NCI-H2196 treated with DMSO at 0.1 percent for 48 hours (cell line): Measurements from ENCODE around the gene BMP4.

Source experiments
- DNase-seq: peaks from one replicate; lab custom pipeline; 2025; ENCODE audit not compliant: unreplicated experiment; lab: John Stamatoyannopoulos, UW

BMP4 gene

DNA sequence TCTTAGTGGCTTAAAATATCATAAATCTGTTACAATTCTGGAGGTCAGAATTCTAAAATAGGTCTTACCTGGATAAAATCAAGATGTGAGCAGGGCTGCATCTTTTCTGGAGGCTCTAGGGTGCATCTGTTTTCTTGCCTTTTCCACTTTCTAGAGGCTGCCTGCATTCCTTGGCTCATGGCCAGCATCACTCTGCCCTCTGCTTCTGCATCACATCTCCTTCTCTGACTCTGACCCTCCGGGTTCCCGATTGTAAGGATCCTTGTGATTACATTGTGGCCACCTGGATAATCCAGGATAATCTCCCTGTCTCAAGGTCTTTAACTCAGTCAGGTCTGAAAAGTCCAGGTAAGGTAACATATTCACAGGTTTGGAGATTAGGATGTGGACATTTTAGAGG, 11.0 kb upstream of the BMP4 start:
- DNase-seq: no peak

- DNase-seq: no peak
These were observed 7.6 kb upstream of the BMP4 start for GRCh38 chr14:53964249-53964648.

- no peak for DNase-seq
These were observed 6.9 kb upstream of the BMP4 start for GRCh38 chr14:53963320-53964227.

DNA sequence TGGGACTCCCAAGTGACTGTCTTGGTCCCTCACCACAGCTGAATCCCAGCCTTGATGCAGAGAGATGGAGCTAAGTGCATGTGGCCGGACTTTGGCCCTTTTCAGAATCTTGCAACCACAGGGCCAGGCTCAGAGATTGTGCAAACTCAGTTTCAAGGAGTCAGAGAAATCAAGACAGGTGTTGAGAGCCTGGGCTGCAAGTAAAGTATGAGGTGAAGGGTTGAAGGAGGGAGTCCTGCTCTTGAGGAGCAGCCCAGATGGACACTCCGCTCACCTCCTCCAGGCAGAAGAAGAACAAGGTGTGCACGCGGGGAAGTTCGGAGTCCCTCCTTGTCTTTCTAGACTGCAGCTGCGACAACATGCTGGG, 6.3 kb upstream of the BMP4 start:
- no peak for DNase-seq

DNA sequence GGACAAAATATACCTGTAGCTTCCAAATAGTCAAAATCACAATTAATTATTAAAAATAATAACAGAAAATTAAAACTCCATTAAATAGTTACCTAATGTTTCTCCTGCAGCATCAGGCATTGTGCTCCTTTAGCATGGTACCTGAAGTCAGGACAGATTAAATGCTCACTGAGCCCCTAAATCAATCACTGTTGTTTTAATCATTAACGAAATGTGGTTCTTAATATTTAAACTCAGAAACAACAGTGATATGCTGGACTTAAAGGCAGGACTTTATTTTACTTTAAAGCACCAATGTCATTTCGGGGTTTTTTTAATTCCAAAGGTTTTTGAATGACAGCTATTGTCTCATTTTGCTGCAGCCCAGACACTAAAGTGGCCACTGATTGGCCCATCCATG, 2.0 kb upstream of the BMP4 start:
- DNase-seq: no peak

DNA sequence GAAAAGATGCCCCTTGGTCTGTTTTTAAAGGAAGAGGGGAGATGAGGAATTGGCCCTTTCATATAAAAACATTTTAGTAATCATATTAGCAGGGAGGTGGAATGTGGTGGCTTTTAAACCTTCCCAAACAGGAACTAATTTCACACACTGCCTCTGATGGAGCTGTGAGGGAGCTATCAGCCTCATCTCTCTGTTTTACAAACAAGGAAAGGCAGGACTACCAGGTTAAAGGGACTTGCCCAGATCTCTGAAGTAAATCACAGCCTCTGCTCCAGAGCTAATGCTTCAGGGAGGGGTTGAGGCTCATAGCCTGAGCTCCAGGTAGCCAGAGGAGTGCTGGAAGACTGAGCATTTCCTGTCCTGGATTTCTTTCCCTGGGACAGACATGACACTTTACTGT, 1.1 kb upstream of the BMP4 start:
- no peak for DNase-seq

- DNase-seq: no peak
These were observed 776 bp downstream of the BMP4 start for GRCh38 chr14:53955671-53956426.

DNA sequence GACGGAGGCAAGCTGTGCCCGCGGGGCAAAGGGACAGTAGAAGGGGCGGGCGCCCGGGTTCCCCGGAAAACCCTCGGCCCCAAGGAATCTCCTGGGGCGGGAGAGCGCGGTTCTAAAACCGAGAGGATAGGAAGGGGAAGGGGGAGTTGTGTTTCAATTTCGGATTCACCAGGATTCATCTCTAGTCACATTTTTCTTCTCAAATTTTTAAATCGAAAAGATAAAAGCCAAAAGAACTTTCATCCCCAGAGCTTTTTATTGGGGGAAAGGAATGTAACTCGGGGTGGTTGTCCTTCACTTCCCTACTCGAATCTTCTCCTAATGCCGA, 1.4 kb downstream of the BMP4 start:
- no peak for DNase-seq

GRCh38 chr14:53954551-53955228, 1.9 kb downstream of the BMP4 start:
- no peak for DNase-seq

DNA sequence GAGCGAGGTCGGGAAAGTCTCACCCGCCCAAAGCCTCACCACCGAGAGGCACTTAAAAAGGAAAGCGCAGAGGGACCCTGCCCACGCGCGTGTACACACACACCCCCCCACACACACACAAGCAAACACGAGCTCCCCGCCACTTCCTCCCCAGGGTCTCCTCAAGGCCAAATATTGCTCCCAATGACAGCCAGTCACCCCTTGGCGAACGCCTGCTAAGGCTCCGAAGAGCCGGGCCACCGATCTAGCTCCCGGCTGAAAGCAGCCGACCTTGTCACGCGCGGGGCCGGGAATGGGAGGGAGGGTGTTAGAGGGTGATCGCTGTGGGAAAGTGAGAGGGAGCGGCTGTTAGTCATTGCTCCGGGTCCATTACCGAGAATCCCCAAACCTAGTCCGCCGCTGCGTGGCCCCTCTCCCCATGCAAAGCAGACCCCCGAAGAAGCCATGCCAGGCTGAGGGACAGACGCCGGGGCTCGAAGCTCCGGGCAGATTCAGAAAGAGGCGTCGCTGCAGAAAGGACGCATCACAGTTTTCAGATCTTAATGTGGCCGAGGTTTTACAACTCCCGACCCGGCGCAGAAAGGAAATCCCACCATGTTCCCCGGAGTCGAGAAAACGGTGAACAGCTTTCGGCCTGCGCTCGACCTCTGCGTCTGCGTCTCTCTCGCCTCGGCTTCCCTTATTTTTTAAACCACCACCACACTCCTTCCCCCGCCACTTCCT, 2.6 kb downstream of the BMP4 start:
- DNase-seq: no peak

DNA sequence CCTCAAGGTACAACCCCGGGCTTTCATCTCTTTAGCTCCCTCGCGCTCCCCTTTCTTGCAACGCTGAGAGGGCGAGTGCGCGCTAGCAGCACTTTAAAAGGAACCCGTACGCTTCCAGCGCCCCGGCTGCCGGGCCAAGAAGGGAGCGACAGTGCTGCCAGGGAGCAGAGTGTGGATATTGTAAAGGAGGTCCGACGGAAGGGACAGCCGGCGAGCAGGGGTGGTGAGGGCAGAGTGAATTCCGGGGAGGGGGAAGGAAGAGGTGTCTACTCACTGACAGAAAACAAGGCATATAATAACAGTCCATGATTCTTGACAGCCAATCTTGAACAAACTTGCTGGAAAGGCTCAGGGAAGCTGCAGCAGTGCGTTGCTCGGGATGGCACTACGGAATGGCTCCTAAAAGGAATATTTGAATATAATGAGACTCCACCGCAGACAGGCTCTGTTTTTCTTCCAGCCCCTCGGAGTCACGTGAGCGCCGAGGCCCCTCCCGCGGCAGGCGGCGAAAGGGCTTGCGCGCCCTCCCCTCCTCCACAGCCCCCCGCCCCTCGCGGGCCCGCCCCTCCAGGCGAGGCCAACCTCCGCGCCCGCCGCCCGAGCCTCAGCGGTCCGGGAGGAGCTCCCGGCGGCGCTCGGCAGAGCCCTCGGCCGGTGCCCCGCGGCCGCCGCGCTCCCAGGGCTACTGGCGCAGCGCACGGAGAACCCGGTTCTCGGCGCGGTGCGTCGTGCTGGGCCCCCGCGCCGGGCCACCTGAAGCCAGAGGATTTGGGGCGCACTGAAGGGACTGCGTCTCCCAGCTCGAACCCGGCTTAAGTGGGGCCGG, 3.4 kb downstream of the BMP4 start:
- no peak for DNase-seq

DNA sequence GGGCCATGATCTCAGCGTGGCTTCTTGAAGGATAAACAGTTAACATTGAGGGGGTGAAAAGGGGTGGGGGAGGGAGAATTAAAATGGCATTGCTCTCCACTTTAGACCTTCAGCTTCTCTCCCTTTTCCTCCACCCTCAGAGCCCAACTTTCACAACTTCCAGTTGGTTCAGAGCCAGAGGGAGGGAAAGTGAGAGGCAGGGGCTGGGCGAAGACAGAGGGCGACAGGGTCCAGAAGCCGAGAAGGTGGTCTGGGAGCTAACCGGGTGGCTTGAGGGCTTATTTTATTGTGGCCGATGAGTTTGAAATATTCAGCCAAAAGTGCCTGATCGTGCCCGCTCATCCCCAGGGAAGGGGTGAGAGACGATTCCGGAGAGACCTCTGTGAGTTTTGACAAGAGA, 4.1 kb downstream of the BMP4 start:
- DNase-seq: no peak

GRCh38 chr14:53951627-53952303, 4.9 kb downstream of the BMP4 start:
- DNase-seq: no peak

DNA sequence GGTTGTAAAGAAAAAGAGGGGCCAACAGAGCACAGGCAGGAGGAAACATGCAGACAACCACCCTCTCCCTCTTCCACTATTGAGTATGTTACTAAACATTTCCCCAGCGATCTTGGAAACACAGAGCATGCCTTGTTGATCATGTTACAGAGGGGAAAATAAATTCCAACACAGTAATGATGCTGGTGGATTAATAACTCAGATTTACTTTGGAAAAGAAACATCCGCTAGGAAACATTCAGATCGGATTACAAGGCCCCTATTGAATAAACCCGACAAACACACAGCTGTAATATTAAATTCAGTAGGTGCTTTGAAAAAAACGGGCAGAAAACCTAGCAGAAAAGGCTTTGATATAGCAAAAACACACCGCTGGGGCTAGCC, 5.4 kb downstream of the BMP4 start:
- no peak for DNase-seq

DNA sequence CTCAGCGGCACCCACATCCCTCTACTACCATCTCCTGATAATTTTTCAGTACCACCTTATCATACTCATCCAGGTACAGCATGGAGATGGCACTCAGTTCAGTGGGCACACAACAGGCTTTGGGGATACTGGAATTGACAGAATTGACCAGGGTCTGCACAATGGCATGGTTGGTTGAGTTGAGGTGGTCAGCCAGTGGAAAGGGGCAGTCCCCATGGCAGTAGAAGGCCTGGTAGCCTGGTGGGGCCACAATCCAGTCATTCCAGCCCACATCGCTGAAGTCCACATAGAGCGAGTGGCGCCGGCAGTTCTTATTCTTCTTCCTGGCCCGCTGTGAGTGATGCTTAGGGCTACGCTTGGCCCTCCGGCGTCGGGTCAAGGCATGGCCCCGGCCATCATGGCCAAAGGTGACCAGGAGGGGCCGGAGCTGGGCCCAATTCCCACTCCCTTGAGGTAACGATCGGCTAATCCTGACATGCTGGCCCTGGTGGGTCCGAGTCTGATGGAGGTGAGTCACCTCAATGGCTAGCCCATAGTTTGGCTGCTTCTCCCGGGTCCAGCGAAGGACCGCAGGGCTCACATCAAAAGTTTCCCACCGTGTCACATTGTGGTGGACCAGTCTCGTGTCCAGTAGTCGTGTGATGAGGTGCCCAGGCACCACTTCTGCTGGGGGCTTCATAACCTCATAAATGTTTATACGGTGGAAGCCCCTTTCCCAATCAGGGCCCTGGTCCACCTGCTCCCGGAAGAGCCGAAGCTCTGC, 6.4 kb downstream of the BMP4 start:
- no peak for DNase-seq

GRCh38 chr14:53949201-53949600, 7.4 kb downstream of the BMP4 start:
- no peak for DNase-seq

DNA sequence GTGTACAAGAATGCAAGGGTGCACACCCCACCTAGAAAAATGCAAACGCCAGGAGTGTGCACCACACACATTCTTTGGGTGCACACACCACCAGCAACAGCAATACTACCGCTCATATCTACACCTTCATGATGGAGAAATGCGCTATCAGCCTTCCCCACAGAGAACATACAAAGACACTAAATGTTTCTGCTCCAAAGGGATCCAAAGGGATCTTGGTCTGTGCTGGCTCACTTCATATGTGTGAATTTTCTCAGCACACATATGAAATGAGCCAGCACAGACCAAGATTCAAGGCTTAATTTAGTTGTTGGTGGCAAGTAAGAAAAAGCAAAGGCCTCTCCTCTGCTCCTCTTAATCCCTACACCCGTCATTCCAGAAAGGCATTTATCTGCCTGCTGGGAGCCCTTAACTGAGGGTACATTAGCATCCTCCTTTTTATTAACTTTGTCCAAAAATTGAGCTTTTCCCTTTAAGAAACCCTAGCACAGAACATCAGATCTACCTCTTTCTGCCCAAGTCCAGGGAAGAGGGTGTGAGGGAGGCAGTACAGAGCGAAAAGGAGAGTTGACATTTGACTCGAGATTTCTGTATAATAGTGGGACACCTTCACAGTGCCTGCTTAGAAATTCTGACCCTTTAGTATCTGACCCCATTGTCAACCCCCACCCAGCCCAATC, 8.3 kb downstream of the BMP4 start:
- no peak for DNase-seq

- no peak for DNase-seq
These were observed 9.0 kb downstream of the BMP4 start for GRCh38 chr14:53947452-53948204.
